Stimulated activated naive B cell treated with anti-CD40 and anti-IgM and Interleukin-4, amounts not matched to agents 10 μg/mL and 1 μg/mL and 100 μg/mL, for 72 hours (primary cell): ENCODE data around the gene NOTCH2.
"Not testable (repeated sequence)": the region's sequence is repeated elsewhere in the genome, so short reads cannot be mapped to it uniquely, and the experiment has no call there.

Experiments used
- ATAC-seq, 2 donors: fragments of 150-1000 bp; cut with Tn5 transposase; replicated peaks; 2 replicates each; pipeline ENCODE4 v1.10.0; 2021; ENCODE audit warnings: moderate library complexity in 1 of 2
- DNase-seq: peaks from one replicate; pipeline ENCODE4 v3.0.0; 2021
- H3K27ac Mint-ChIP-seq: one replicate; pipeline ENCODE4 v1.8.0; 2022; ENCODE audit warnings: mild to moderate bottlenecking, mixed read lengths
- H3K27me3 Mint-ChIP-seq, 2 donors: one replicate each; pipeline ENCODE4 v1.8.0; 2022; ENCODE audit warnings: mixed read lengths in 2 of 2
- H3K36me3 Mint-ChIP-seq, 2 donors: one replicate each; pipeline ENCODE4 v1.8.0; 2022; ENCODE audit warnings: mixed read lengths in 2 of 2, mild to moderate bottlenecking in 1 of 2
- H3K4me1 Mint-ChIP-seq, 2 donors: one replicate each; pipeline ENCODE4 v1.8.0; 2022; ENCODE audit warnings: mixed read lengths in 2 of 2, mild to moderate bottlenecking in 1 of 2
- H3K4me3 Mint-ChIP-seq, 2 donors: one replicate each; pipeline ENCODE4 v1.8.0; 2022; ENCODE audit warnings: mild to moderate bottlenecking in 2 of 2, mixed read lengths in 2 of 2, moderate library complexity in 1 of 2
- H3K9me3 Mint-ChIP-seq, 2 donors: one replicate each; pipeline ENCODE4 v1.8.0; 2022; ENCODE audit warnings: mixed read lengths in 2 of 2, mild to moderate bottlenecking in 1 of 2

The NOTCH2 gene

GRCh38 chr1:120069067-120069919 lies at the start of gene NOTCH2:
Gene NOTCH2, minus strand, starts transcription at chr1:120069662. Its CDS starts 256 bp downstream, at chr1:120069406.
- Mint-ChIP-seq H3K4me3 (peak within 1 kb of the TSS; percentile 67 to 82), H3K27ac (peak within 1 kb of the TSS; percentile 73), H3K4me1 (peaks cover 6 to 13% of the 10 kb centered on the region in 2 donors)
- H3K9me3 Mint-ChIP-seq, H3K36me3 Mint-ChIP-seq, H3K27me3 Mint-ChIP-seq: not testable (repeated sequence)
- DNase-seq = peak; percentile 77
- peak; percentile 46 to 77 for ATAC-seq

DNA sequence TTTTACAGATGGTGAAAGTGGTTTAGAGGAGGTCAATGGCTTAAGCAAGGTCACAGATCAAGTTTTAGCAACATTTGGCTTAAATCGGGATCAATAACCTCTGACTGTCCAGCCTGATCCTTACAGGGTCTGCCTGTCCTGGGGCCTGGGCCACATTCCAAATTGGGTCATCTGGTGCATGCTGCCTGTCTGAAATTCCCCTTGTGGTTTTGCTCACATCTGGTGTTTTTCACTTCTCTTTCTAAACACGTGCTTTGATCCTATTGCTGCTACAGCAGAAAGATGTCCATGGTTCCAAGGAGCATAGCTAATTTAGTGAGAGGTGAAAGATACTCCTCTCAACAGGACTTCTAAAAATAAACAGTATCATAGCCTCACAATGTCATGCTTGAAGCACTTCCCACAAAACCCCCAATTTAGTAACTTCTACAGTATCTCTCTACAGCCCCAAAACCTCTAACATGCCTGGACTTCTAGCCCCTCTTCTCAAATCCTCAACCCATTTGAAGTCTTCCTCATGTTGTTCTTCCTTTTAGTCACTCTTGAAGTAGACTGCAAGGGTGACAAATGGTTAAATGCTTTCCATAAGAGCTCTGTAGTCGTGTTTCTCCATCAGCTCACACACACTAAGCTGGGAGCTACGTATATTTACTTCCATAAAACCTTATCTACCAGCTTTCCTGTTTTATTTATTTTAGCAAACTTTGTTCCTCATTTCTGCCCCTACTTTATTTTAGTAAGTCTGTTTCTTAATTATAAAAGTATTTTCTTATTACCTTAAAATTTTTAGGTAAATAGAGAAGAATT lies 48.1 kb upstream of the NOTCH2 start:
- peak; percentile 76 to 80 for ATAC-seq
- not testable (repeated sequence) for H3K4me3 Mint-ChIP-seq

DNA sequence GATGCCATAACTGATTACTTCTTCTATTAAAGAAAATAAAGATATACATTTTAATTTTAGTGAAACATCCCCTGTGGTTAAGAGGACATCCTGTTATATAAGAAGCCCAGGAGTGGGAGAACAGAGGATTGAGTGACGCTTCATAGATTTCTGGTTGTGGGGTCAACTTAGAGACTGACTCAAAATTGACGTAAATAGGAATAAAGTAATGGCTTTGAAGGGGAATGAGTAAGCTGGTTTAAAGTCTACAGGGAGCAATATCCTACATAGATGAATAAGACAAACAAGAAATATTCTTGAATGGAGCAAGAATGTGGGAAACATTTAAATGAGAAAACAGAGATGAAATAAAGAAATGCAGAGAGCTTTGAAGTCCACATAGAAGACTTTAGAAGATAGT lies 46.6 kb upstream of the NOTCH2 start:
- not testable (repeated sequence) for H3K27me3 Mint-ChIP-seq, H3K36me3 Mint-ChIP-seq, DNase-seq, ATAC-seq, H3K27ac Mint-ChIP-seq, H3K4me3 Mint-ChIP-seq, H3K9me3 Mint-ChIP-seq
- H3K4me1 Mint-ChIP-seq = peaks cover 15 to 21% of the 10 kb centered on the region in 2 donors

More for the DNA sequence above, 48.1 kb upstream of the NOTCH2 start:
- peak; percentile 22 for DNase-seq
- Mint-ChIP-seq H3K27ac (peak overlapping the region; percentile 4), H3K4me1 (peaks cover 14 to 31% of the 10 kb centered on the region in 2 donors)
- not testable (repeated sequence) for H3K9me3 Mint-ChIP-seq, H3K27me3 Mint-ChIP-seq, H3K36me3 Mint-ChIP-seq

DNA sequence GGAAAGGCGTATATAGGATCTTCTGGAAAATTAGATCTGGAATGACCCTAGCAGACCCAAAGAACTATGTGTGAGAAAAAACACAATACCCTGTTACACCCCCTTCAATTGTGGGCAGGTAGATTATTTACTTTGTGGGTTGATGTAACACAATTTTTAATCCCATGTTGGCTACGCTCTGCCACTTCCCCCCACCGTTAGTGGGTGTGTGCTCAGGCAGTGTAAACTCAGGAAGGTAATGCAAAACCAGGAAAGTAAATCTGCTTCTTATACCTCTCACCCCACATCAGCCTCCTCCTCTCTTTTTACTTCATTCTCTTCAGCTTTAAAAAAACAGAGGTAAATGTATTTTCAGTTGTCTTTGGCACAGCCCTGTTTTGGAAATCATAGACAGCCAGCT lies 43.7 kb upstream of the NOTCH2 start:
- not testable (repeated sequence) for H3K27ac Mint-ChIP-seq, H3K27me3 Mint-ChIP-seq, H3K9me3 Mint-ChIP-seq, H3K4me3 Mint-ChIP-seq, DNase-seq, ATAC-seq, H3K36me3 Mint-ChIP-seq
- peaks cover 12 to 16% of the 10 kb centered on the region in 2 donors for H3K4me1 Mint-ChIP-seq

DNA sequence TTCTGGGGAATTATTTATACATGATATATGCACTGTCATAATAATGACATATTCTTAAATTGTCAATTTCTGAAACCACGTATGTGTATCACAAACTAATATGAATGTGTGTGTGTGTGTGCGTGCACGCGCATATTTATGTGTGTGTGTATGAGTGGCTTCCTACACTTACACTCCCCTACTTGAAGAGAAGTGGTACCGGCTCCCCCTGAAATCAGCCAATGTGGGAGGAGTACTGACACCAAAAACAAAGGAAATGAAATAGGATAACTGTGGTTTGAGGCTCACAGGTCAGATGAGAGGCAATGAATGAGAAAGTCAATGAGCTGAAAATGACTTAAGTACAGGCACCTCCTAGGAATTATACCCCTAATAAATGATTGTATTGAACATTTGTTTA lies 42.8 kb upstream of the NOTCH2 start:
- H3K9me3 Mint-ChIP-seq, H3K4me3 Mint-ChIP-seq, ATAC-seq, H3K27ac Mint-ChIP-seq, DNase-seq, H3K27me3 Mint-ChIP-seq, H3K4me1 Mint-ChIP-seq, H3K36me3 Mint-ChIP-seq: not testable (repeated sequence)

DNA sequence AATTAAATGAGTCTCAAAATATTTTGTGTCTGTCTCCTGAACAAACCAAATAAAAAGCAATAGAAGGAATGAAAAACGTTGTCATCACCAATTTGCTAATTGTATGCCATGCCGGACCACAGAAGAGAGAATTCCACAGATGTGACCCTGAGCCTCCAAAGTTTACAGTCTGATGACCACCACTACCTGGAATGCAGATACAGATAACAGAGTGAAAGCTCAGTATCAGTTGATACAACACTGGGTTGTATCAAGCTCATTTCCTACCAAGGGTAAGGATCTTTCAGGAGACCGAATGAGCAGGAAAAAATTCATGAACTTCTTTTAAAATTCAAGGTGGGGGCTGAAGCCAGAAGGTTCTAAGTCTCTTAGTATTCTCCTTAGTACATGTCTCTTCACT lies 42.3 kb upstream of the NOTCH2 start:
- not testable (repeated sequence) for ATAC-seq, H3K27me3 Mint-ChIP-seq, H3K4me1 Mint-ChIP-seq, H3K27ac Mint-ChIP-seq, H3K4me3 Mint-ChIP-seq, H3K9me3 Mint-ChIP-seq, H3K36me3 Mint-ChIP-seq, DNase-seq

DNA sequence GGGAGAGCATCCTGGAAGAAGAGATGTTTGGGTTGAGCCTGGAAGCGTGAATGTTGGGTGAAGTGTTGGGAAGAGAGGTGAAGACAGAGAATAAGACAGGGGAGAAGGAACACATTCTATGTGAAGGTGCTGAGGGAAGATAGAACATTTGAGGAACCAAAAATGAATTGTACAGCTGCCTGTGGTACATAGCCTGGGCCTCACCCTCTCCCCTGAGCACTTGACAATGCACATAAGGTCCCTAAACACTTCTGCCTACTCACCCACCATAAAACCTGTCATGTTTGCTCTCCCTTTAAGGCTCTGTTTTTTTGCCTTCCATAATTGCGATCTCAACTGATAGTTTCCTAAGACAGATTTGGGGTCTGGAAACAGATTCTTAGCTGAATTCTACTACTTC lies 41.5 kb upstream of the NOTCH2 start:
- H3K4me1 Mint-ChIP-seq, H3K36me3 Mint-ChIP-seq, H3K27ac Mint-ChIP-seq, H3K9me3 Mint-ChIP-seq, H3K27me3 Mint-ChIP-seq, H3K4me3 Mint-ChIP-seq, DNase-seq: not testable (repeated sequence)
- ATAC-seq = peak; percentile 94 to 96

- H3K36me3 Mint-ChIP-seq, H3K4me3 Mint-ChIP-seq, ATAC-seq, H3K27ac Mint-ChIP-seq, H3K4me1 Mint-ChIP-seq, DNase-seq, H3K27me3 Mint-ChIP-seq, H3K9me3 Mint-ChIP-seq: not testable (repeated sequence)
These were observed 40.2 kb upstream of the NOTCH2 start for GRCh38 chr1:120109656-120110055.

- H3K4me3 Mint-ChIP-seq, H3K27me3 Mint-ChIP-seq, DNase-seq, H3K36me3 Mint-ChIP-seq, H3K4me1 Mint-ChIP-seq, H3K9me3 Mint-ChIP-seq: not testable (repeated sequence)
- peak; percentile 34 to 36 for ATAC-seq
- H3K27ac Mint-ChIP-seq = peak overlapping the region; percentile 14
These were observed 39.7 kb upstream of the NOTCH2 start for GRCh38 chr1:120109180-120109579.

- not testable (repeated sequence) for H3K27me3 Mint-ChIP-seq, DNase-seq, H3K36me3 Mint-ChIP-seq, H3K4me1 Mint-ChIP-seq, H3K9me3 Mint-ChIP-seq, H3K4me3 Mint-ChIP-seq
- ATAC-seq = peak; percentile 51 to 62
- peak overlapping the region; percentile 31 for H3K27ac Mint-ChIP-seq
These were observed 35.8 kb upstream of the NOTCH2 start for GRCh38 chr1:120105288-120105687.

DNA sequence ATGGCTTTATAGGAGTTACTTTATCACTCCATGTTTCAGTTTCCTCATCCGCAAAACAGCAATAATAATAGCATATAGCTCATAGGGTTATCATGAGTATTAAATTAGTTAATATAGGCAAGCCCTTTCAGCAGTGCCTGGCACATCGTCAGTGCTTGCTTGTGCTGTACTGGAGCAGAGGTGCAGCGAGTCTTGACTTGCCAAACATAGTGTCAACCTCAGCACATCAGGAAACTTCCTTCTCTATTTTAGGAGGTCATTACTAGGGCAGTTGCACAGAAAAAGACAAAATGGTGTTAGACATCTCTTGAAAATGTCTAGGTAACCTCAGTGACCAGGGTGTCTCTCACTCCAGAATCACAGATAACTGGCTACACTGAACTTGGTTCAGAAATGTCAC lies 34.3 kb upstream of the NOTCH2 start:
- not testable (repeated sequence) for H3K9me3 Mint-ChIP-seq, H3K4me3 Mint-ChIP-seq, H3K27ac Mint-ChIP-seq, H3K27me3 Mint-ChIP-seq, ATAC-seq, DNase-seq, H3K36me3 Mint-ChIP-seq
- peaks cover 6 to 12% of the 10 kb centered on the region in 2 donors for H3K4me1 Mint-ChIP-seq

- H3K27ac Mint-ChIP-seq, H3K9me3 Mint-ChIP-seq, DNase-seq, ATAC-seq, H3K4me3 Mint-ChIP-seq, H3K27me3 Mint-ChIP-seq, H3K36me3 Mint-ChIP-seq: not testable (repeated sequence)
- peaks cover 6 to 15% of the 10 kb centered on the region in 2 donors for H3K4me1 Mint-ChIP-seq
These were observed 32.1 kb upstream of the NOTCH2 start for GRCh38 chr1:120101593-120101992.

DNA sequence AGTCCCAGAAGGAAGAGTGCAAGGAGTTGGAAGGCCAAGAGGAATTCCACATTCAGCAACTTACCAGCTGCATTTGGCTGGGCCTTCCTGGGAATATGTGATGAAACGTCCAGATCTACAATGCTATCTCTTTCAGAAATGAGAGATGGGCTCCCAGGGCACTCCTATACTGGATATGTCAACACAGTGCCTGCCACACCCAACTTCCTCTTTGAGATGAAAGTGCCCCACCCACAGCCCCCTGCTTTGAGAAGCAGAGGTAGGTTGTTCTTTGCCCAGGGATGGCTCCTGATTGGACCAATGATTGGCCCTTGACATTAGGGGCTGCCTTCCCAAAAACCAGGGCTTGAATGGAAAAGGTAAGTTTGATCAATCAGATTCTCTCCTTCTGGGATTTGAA lies 31.1 kb upstream of the NOTCH2 start:
- not testable (repeated sequence) for H3K4me3 Mint-ChIP-seq, H3K27me3 Mint-ChIP-seq, H3K9me3 Mint-ChIP-seq, DNase-seq, H3K36me3 Mint-ChIP-seq, H3K27ac Mint-ChIP-seq
- peaks cover under 1 to 11% of the 10 kb centered on the region in 2 donors for H3K4me1 Mint-ChIP-seq
- ATAC-seq = peak; percentile 52 to 65

DNA sequence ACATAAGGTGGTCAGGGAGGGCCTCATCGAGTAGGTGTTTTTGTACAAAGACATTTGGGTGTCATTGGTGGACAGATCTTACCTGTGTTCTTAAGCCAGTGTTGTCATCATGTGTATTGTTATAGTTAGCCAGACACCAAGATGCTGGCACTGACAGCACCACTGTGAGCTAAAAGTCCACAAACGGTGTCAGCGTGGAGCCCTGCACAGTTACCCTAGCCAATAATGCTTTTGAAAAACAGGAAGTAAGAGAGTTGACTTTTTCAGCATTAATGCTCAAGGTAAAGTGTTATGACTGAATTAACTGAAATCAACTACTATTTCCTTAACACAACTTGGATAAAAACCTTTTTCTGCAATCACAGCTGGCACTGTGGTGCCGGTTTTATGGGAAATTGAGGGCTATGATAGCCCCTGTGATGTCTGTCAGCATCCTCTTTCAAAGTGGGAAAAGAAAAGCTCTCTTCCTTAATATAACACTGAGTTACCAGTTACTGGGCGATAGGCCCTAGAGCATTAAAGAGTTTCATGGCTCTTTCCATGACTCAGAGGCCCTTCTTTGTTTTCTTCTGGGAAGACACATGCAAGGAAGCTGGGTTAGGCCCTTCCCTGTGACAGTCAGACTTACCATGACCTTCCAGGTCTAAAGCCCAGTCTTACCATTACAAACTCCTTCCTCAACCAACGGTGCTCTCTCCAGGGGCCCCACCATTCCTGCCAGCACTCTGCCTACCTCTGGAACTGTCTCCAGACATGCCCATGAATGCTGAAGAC lies 29.7 kb upstream of the NOTCH2 start:
- H3K9me3 Mint-ChIP-seq, H3K27me3 Mint-ChIP-seq, H3K4me1 Mint-ChIP-seq, H3K4me3 Mint-ChIP-seq, DNase-seq, H3K36me3 Mint-ChIP-seq: not testable (repeated sequence)
- peak overlapping the region; percentile 69 for H3K27ac Mint-ChIP-seq
- peak; percentile 87 to 90 for ATAC-seq
